Stimulated activated CD8-positive, alpha-beta memory T cell treated with anti-CD3 and anti-CD28 coated beads, Interleukin-2, amount 100 ng/mL, for 1 hour (primary cell): ENCODE data around the gene AK9.

Experiments
- DNase-seq, 2 donors: peaks; one replicate each; pipeline ENCODE4 v3.0.0-alpha.2; 2020; ENCODE audit warnings: low read depth in 2 of 2

AK9 gene

DNA sequence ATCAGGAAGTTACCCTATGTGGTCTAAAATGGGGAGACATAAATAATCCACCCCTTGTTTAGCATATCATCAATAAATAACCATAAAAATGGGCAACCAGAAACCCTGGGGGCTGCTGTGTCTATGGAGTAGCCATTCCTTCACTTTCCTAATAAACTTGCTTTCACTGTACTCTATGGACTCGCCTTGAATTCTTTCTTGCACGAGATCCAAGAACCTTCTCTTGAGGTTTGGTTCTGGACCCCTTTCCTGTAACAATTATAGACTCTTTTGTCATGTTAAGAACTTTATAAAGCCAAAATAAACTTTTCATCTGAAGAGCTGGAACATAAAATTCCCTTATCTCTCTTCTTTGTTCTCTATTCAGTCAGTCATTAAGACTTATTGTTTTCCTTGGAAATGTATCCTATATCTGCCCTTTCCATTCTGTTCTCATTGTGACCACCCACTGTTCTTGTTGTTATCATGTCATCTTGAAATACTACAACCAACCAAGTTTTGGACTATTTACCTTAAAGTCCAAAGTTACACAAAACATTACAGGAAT is 178.7 kb downstream of the AK9 start:
- DNase-seq, result no peak

DNA sequence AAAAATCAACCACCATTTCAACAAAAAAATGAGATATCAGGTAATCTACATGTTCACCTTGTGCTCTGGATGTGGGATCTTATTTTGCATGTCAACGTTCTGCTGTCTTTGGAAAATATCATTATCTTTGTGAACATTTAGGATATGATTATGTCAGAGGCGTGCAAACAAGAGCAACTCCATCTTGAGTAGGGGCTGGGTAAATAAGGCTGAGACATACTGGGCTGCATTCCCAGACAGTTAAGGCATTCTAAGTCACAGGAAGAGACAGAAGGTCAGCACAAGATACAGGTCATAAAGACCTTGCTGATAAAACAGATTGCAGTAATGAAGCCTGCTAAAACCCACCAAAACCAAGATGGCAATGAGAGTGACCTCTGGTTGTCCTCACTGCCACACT is 179.2 kb downstream of the AK9 start:
- DNase-seq, result no peak

DNA sequence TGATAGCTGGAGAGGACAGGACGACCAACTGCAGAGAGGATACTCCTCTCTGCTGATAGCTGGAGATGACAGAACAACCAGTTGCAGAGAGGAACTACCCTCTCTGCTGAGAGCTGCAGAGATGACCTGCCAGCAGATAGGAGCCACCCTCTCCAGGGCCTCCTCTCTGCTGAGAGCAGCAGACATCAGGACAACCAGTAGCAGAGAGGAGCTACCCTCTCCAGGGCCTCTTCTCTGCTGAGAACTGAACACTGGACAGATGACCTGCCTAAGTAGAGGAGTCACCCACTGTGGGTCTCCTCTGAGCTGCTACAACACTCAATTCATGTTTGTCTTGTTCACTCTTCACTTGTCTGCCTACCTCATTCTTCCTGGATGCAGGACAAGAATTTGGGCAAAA is 180.6 kb downstream of the AK9 start:
- no peak for DNase-seq

DNA sequence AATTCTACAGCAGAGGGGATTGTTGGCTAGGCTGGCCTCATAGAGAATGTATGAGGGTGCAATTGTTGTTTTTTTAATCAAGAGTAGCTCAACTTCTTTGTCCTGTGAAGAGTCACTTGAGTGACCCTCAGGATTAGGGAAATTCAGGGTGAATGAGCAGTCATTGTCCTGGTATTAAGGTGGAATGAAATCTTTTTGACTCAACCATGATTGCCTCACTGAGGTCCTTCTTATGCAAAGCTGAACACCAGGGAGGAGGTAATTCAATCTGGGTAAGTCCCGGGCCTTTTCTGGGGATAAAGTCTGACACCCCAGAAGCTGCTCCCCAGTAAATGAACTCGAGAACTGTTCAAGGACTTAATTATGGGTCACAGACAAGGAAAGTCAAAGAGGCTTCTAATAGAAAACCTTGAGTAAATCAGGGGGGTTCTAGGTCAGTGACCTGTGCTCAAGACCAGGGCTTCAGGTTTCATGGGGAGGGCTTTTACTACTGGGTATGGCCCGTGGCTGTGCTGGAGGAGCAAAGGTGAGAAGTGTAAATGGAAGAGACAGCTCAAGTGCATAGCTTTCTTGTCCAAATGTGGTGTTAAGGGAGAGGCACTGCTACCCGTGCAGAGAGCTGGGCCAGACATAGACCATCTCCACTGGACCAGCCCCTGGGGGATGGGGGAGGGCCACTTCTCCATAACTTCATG is 182.7 kb downstream of the AK9 start:
- no peak for DNase-seq

DNA sequence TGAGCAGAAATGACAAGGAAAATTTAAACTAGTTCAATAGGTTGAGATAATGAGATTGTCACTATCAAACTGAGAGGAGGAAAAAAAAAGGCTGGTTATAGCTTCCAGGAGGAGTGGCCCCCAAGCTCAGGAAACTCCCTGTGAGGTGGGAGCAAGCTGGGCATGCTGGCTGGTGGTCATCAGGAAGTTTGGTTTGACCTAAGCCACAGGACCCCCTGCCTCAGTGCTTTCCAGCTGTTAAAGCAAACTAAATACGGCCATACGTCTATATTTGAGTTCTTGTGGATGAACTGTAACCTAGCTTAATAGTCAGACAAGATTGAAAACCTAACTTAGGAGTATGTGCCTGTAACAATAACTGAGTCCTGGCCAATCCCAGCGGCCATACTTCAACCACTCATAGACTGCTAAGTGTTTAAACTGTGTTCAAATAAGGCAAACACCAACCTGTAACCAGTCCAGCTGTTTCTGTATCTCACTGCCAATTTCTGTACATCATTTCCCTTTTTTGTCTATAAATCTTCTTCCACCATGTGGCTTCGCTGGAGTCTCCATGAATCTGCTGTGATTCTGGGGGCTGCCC is 183.4 kb downstream of the AK9 start:
- DNase-seq, result no peak

DNA sequence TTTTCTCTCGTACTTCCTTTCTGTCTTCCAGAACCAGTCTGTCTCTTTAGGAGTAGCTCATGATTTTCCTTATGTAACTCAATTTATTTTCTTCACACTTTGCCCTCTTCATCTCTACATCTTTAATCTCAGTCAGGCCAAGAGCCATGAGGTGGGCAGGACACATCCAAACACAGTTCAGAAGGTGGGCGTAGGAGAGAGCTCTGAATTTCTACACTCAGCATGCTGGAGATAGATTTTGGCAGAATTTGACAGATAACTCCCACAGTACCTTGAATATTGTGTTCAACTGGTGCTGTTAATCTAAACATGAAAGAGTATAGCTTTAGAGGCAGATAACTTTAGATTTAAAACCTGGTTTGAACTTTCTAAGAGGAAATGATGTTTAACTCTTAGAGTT is 184.2 kb downstream of the AK9 start:
- no peak for DNase-seq

DNA sequence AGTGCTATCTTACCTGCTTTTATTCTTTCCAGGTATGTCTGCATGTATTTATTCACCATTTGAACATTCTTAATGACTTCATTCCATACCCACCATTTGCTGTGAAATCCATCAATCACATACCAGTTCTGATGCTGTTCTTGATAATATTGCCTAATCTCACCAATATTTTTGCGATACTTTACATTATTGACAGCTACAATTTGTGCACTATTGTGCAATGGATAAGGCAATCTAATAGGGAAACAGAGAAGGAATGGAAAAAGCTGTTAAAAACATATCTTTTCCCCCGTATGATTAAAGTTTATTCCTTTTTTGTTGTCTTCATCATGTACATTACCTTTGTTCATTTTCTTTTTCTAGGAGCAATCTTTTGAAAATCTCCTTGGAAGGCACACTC is 184.7 kb downstream of the AK9 start:
- DNase-seq, result no peak

DNA sequence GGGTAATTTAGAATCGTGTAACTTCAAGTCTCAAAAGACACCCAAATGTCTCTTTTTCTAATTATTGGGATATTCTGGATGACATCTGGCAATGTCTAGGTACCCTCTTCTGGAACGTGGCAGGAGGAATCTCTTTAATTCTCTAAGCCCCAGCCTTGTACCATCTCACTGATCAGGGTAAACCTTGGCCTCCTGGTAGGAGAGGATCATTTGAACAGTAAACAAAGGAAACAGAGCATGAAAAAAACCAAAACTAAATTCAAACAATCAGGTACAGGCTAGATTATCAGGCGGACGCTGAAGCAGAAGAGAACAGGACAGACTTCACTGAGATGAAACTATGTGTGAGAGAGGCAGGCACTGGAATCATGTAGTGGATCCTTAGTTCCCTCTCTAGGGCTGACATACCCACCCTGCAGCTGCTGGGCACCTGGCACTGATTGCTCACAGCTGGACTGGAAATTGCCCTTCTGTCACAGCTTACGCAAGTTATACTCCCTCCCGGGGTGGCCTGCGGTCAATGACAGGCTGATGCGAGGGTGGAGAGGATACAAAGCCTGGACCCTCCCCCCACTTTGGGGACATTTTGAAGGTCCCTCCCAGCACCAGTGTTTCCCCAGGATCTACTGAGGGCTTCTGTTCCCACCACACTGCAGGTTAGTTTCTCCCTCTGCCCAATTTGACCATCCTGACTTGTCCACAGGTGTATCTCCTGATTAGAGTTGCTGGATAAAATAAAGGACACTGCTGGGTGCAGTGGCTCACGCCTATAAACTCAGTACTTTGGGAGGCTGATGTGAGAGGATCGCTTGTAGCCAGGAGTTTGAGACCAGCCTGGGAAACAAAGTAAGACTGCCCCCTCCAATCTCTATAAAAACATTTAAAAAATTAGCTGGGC is 187.4 kb downstream of the AK9 start:
- no peak for DNase-seq

DNA sequence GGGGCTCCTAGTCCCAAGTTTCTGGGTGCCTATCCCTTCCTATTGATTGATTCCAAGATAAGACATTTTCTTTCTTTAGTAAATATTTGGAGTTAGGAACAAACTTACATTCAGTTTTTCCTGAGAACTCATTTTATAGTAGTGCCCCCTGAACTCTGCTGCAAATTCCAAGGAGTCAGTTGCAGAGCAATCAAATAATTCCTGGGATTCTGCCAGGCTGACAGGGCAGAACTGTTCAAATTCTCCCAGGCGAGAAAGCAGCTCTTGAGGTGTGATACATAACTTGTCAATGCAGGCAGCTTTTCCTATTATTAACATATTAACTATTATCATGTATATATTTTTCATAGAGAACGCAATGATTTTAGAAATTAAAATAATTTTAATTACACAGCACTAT is 192.1 kb downstream of the AK9 start:
- no peak for DNase-seq

DNA sequence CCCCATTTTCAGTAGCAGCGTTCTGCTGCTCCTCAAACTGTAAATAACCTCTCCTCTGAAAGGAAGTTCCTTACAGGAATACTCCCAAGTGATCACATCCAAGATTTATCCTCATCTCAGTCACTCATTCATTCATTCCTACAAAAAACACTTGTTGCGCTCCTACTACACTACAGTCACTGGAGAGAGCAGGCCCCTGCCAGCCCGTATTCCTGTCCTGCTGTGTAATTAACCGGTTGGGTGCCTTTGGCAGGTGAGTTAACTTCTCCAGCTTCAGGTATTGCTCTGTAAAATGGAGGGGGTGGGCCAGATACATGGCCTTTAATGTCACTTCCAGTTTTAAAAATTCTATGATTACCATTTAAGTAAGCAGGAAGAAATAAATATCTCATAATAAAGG is 192.9 kb downstream of the AK9 start:
- no peak for DNase-seq

DNA sequence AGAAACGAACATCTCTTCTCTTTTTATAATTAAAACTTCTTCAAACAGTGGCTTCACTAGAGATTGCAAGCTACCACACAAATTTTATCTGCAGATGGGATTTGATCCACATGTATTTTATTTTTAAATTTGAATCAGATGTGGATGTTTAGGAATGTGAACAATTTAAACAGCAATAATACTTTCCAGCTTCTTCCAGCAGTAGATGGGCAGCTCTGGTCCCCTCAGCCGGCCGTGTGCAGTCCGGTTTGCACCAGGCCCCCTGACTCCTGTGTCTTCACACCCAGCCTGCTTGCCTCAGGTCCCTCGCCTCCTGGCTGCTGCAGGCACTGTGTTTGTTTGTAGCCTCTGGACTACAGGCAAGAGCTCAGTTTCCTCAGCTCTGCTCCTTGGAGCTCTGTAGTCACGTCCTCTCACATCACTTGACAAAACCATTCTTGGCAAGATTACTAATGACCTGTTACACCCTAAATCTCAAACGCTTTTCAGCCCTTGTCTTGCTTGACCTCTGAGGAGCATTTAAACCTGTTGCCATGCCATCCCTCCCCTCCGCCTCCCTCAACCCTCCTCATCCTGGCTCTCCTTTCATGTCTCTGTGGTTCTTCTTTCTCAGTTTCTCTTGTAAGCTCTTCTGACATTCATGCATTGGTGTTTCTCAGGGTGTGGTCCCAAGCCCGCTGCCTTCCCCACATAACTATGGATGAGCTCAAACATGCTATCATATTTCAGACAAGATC is 194.8 kb downstream of the AK9 start:
- no peak for DNase-seq

DNA sequence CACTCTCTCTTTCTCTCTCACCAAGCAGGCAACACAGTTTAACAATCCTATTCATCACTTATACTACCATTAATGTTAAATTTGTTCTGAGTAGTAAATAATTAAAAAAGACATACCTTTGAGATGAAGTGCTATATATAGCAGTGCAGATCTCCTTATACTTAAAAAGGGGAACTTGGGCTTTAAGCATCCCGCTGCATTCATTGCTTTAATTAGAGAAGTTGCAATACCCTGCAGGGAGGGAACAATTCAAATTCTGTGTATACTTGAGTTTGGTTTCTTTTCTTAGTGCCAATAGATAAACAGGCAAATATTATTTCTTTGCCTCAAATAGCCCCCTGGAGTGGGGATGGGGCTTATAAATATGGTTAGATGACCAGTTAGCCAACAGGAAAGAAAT is 197.1 kb downstream of the AK9 start:
- DNase-seq, result no peak

DNA sequence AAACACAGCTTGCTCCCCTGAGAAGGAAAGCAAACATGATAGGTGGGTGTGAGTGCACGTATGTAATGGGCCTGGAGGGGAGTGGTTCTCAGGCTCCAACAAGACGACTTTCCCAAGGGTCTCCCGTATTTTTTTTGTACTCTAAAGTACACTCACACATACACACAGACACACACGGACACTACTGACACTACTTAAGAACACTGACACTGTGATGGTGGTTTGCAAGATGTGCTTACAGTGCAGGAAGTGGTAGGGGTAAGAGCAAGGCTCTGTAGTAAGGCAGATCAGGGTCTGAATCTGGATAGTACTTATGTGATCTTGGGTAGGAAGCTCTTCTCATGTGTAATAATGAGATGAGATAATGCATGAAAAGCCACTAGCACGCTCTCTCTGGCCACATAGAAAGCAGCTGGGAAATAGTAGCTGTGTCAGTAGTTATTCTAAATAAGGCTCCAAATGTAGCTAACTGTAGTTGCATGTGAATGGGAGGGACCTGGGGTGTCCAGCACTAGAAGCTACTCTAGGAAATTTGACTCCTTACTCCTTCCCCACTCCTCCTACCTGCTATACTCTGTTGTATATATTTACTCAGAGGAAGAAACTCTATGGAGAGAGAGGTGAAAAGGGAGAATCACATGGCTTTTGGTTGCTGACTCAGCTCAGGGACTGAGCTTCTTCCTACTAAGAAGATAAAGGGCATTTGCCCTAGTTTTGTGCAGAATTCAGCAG is 199.6 kb downstream of the AK9 start:
- no peak for DNase-seq

DNA sequence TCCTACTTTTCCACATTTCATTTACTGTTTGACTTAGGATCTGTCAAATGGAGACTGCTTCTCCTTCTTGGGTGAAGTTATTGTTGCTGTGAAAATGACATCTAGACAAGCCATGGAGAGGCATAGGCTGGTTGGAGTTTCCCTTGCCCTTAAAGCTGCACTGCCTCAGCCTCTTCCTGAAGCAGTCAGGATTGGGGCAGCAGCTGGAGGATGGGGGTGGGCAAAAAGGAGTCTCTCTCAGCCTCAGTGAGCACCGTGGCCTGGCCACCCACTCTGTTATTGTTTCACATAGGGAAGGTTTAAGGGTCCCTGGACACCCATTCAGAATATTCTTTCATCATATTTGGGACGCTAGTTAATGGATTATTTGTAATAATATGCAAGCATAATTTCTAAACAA is 200.3 kb downstream of the AK9 start:
- no peak for DNase-seq

DNA sequence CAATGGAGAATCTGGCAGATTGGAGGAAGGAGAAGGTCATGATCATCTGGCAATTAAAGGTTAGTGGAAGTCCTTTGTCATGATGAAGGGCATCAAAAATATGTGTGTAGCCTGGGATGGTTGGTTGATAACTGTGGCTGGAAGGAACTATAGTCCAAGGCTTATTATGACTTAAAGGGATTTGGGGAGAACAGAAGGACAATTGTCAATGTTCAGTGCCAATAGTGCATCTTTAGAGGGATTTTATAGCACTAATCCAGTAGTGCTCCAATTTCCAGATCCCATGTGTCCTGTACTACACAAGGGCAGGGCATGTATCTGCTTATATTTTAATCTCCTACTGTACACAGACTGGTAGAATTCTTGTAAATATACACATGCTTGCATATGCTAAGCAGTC is 203.0 kb downstream of the AK9 start:
- DNase-seq, result no peak

DNA sequence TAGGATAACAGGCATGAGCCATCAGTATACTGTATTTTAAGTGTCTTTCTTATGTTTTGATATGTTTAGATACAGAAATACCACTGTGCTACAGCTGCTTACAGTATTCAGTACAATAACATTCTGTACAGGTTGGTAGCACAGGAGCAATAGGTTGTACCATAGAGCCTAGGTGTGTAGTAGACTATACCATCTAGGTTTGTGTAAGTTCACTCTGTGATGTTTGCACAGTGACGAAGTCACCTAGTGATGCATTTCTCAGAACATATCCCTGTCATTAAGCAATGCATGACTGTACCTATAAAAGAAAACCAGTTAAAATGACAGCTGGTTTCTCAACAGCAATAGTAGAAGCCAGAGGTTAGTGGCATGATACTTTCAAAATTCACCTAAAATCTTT is 204.9 kb downstream of the AK9 start:
- DNase-seq, result no peak

DNA sequence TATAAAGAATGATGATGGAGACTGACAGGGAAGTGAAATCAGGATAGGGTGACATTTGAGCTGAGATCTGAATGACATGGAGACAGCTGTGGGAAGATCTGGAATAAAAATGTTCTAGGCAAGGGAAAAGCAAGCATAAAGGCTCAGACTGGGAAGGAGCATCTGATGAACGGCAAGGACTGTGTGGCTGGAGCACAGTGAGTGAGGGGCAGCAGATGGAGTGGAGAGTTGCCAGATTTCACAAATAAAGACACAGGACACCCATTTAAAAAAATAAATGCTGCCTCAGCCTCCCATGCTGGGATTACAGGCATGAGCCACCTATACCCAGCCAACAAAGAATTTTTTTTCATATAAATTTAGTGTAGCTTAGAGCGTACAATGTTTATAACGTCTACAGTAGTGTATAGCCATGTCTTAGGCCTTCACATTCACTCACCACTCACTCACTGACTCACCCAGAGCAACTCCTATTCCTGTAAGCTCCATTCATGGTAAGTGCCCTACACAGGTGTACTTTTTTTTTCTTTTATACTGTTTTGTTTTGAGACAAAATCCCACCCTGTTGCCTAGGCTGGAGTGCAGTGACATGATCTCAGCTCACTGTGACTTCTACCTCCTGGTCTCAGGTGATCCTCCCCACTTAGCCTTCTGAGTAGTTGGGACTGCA is 205.6 kb downstream of the AK9 start:
- no peak for DNase-seq

DNA sequence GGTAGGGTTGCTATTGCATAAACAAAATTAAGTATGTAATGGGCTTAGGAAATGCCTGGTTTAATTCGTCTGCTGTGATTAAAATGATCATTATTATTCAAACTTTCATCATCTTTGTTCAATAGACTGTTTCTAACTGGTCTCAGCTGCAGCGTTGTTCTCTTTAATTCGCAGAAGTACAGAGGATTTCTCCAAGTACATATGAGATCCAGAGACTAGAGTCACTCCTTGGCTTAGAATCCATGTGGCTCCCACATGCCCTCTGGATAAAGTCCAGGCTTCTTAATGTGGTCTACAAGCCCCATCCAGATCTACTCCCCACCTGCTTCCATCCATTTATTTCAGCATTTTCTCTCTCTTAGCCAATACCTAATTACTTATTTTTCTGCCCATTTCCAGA is 206.9 kb downstream of the AK9 start:
- DNase-seq, result no peak

DNA sequence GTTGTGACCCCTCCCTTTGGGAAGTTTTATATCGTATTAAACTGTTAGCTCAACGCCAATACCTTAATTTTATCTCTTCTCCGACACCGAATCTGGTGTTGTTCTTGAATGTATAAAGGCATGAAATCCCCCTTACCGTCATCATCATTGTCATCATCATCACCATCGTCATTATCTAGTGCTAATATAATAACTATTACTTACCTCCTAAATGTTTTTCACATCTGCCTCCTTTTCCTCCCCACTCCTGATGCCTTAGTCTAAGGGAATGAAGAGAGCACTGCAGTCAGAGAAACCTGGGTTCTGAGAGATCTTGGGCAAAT is 207.3 kb downstream of the AK9 start:
- DNase-seq, result no peak

DNA sequence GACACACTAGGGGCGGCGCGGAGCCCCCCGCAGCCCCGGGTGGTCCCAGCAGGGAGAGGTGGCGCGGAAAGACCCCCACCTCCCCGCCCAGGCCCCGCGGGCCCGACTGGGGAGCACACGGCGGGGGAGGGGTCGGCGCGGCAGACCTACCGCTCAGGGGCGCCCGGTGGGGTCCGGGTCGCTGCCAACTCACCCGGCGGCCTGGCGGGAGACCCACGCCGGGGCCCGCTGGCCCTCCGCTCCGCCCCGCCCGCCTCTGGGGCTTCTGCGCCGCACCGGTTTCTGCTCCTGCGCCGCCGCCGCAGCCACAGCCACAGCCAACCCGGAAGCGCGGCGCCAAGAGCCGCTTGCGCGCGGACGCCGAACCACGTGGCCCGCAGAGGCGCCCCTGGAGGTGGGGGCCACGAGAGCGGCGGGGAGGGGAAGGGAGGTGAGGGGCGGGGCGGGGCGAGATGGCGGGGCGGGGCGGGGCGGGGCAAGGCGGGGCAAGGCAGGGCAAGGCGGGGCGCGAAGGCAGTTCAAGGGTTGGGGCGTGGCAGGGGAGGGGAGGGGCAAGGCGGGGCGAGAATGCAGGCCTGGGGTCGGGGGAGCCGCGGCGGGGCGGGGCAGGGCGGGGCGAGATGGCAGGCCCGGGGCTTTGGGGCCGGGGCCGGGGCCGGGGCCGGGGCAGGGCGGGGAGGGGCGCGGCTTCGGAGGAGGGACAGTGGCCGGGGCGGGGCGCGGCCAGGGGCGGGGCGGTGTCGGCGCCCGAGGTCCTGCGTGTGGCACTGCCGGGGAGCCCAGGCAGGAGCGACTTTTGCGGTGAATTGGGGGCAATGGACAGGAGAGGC is 207.9 kb downstream of the AK9 start, which contains the start of gene ZBTB24:
Gene ZBTB24, minus strand, starts transcription at position 315 of the 830 bp plus-strand sequence. CDS start 1,193 bp downstream, outside the sequence.
- peak; percentile 69 to 80 for DNase-seq
